A549 (cell line): Measurements from ENCODE around the gene CCR3. TPM values are rescaled to one million over a fixed set of nuclear protein-coding genes. Genes with fewer than 3 reads are reported as not detected.

Experiments
- ATAC-seq, 2 experiments: fragments of 200-7000 bp in 1 of 2; fragments of >200 bp in 1 of 2; cut with Nextera tagmentation in 1 of 2; cut with Tn5 transposase in 1 of 2; 3 replicates each; pipeline versions ENCODE4 v1.8.0 to v1.9.1; 2018 to 2020; ENCODE audit warnings: mild to moderate bottlenecking in 1 of 2, moderate library complexity in 1 of 2
- CTCF ChIA-PET: fragments of 300-600 bp; sonication (Branson Sonifier 250); formaldehyde crosslinking; extraction: SDS; loops from one replicate; lab custom pipeline; 2021; ENCODE audit warnings: antibody characterized with exemption, inconsistent platforms; lab: Yijun Ruan, JAX
- POLR2A ChIA-PET: fragments of 350-600 bp; formaldehyde crosslinking; extraction: SDS; loops from one replicate; lab custom pipeline; 2021; ENCODE audit warnings: antibody characterized with exemption, inconsistent platforms; lab: Yijun Ruan, JAX
- DNase-seq, 2 experiments: peaks; one replicate each; pipeline versions ENCODE4 v3.0.0 to v3.0.0-alpha.2; 2011 to 2016; ENCODE audit warnings: low read depth in 1 of 2, low spot score in 1 of 2
- FAIRE-seq: peaks from 2 replicates; lab custom pipeline; 2011; peaks lifted over from hg19 to GRCh38; lab: Jason Lieb, UNC
- H3K27ac ChIP-seq, 2 experiments: fragments of >200 bp; sonication (Bioruptor Twin); formaldehyde crosslinking; 3 replicates each; pipeline ENCODE4 v1.5.1; 2016 to 2017
- H3K4me1 ChIP-seq: fragments of >200 bp; sonication (Bioruptor Twin); formaldehyde crosslinking; 3 replicates; pipeline ENCODE4 v1.6.1; 2016
- H3K4me2 ChIP-seq: fragments of >200 bp; sonication (Bioruptor Twin); formaldehyde crosslinking; 3 replicates; pipeline ENCODE4 v1.6.1; 2016
- H3K4me3 ChIP-seq: fragments of >200 bp; sonication (Bioruptor Twin); formaldehyde crosslinking; 3 replicates; pipeline ENCODE4 v1.5.1; 2016
- H3K9me3 ChIP-seq: fragments of >200 bp; sonication (Bioruptor Twin); formaldehyde crosslinking; 3 replicates; pipeline ENCODE4 v1.6.1; 2016
- ATOH8 ChIP-seq: fragments of 250-450 bp; sonication (Bioruptor Pico); IDR thresholded peaks from 2 replicates; pipeline ENCODE4 v1.5.0; 2020; ENCODE audit warnings: low read depth, mild to moderate bottlenecking, moderate library complexity
- BHLHE40 ChIP-seq: IDR thresholded peaks from 2 replicates; pipeline ENCODE4 v1.6.1; 2012; ENCODE audit warnings: low read depth, low read length, inconsistent platforms
- CEBPB ChIP-seq, 2 experiments: fragments of >200 bp in 1 of 2; sonication (Bioruptor Twin) in 1 of 2; formaldehyde crosslinking in 1 of 2; IDR thresholded peaks; 2 replicates each; pipeline ENCODE4 v1.6.1; 2012 to 2016
- EHMT2 ChIP-seq: fragments of 200-600 bp; sonication (generic); IDR thresholded peaks from 2 replicates; pipeline ENCODE4 v1.6.1; 2016; ENCODE audit warnings: antibody characterized with exemption, low read depth, mild to moderate bottlenecking, moderate library complexity
- EP300 ChIP-seq, 2 experiments: fragments of >200 bp; sonication (Bioruptor Twin); formaldehyde crosslinking; IDR thresholded peaks; 2 replicates in 1 of 2; 3 replicates in 1 of 2; pipeline ENCODE4 v1.6.1; 2016 to 2017
- ESRRA ChIP-seq: fragments of 150-350 bp; IDR thresholded peaks from 2 replicates; pipeline ENCODE4 v1.6.1; 2014; ENCODE audit warnings: mild to moderate bottlenecking, low read length, borderline replicate concordance
- FOXS1 ChIP-seq: fragments of 250-450 bp; sonication (Bioruptor Pico); IDR thresholded peaks from 2 replicates; pipeline ENCODE4 v1.5.0; 2020; ENCODE audit warnings: mild to moderate bottlenecking, moderate library complexity
- GATA3 ChIP-seq: IDR thresholded peaks from 2 replicates; pipeline ENCODE4 v1.6.1; 2012; ENCODE audit warnings: borderline replicate concordance
- HOXA7 ChIP-seq: fragments of 250-450 bp; sonication (Bioruptor Pico); IDR thresholded peaks from 2 replicates; pipeline ENCODE4 v1.5.0; 2020; ENCODE audit warnings: mild to moderate bottlenecking, moderate library complexity
- HOXB5 ChIP-seq: fragments of 250-450 bp; sonication (Bioruptor Pico); IDR thresholded peaks from 2 replicates; pipeline ENCODE4 v1.5.0; 2020; ENCODE audit warnings: mild to moderate bottlenecking, moderate library complexity
- JUNB ChIP-seq: fragments of >200 bp; sonication (Bioruptor Twin); formaldehyde crosslinking; IDR thresholded peaks from 2 replicates; pipeline ENCODE4 v1.6.1; 2016
- MAZ ChIP-seq: fragments of 150-350 bp; IDR thresholded peaks from 2 replicates; pipeline ENCODE4 v1.6.1; 2014; ENCODE audit warnings: antibody characterized with exemption, low read depth, low read length, borderline replicate concordance
- NR3C1 ChIP-seq: fragments of >200 bp; sonication (Bioruptor Twin); formaldehyde crosslinking; IDR thresholded peaks from 3 replicates; pipeline ENCODE4 v1.6.1; 2017
- RARB ChIP-seq: fragments of 250-450 bp; sonication (Bioruptor Pico); IDR thresholded peaks from 2 replicates; pipeline ENCODE4 v1.8.0; 2021; ENCODE audit warnings: mild to moderate bottlenecking, moderate library complexity
- SMC3 ChIP-seq: fragments of >200 bp; sonication (Bioruptor Twin); formaldehyde crosslinking; IDR thresholded peaks from 3 replicates; pipeline ENCODE4 v1.6.1; 2018; ENCODE audit warnings: inconsistent platforms
- TFCP2L1 ChIP-seq: fragments of 250-450 bp; sonication (Bioruptor Pico); IDR thresholded peaks from 2 replicates; pipeline ENCODE4 v1.5.0; 2021; ENCODE audit warnings: mild to moderate bottlenecking
- USF2 ChIP-seq: fragments of 450-650 bp; IDR thresholded peaks from 2 replicates; pipeline ENCODE4 v1.6.1; 2014; ENCODE audit warnings: antibody characterized with exemption
- ZC3H11A ChIP-seq: fragments of 450-650 bp; IDR thresholded peaks from 2 replicates; pipeline ENCODE4 v1.6.1; 2014; ENCODE audit warnings: antibody characterized with exemption, mild to moderate bottlenecking
- ZNF302 ChIP-seq: fragments of 250-450 bp; sonication (Bioruptor Pico); IDR thresholded peaks from 2 replicates; pipeline ENCODE4 v1.9.0; 2021; ENCODE audit warnings: inconsistent platforms, mild to moderate bottlenecking, moderate library complexity
- ZSCAN20 ChIP-seq: fragments of 250-450 bp; sonication (Bioruptor Pico); IDR thresholded peaks from 2 replicates; pipeline ENCODE4 v1.8.0; 2022; ENCODE audit warnings: mild to moderate bottlenecking, moderate library complexity
- WGBS: methylation state at CpG from one replicate; pipeline ENCODE4 v1.1.6; 2017; ENCODE audit errors: missing lambda C conversion rate; 5-methylcytosine and 5-hydroxymethylcytosine counted together
- polyA plus RNA-seq, 4 experiments: library from polyadenylated mRNA; depleted of rRNA in 3 of 4; stranded (reverse); fragments of >200 nt; fragmentation: RNase III in 1 of 4; extraction: RNeasy Plus Mini Kit Qiagen cat#74134 plus additional on column Dnase treatment in 1 of 4; gene quantifications; 2 replicates in 3 of 4; 3 replicates in 1 of 4; pipeline ENCODE4 v1.2.3, GENCODE V29; 2011 to 2017
- TF ChIP-seq, protein P1 (sequence below): fragments of 200-600 bp; sonication (generic); IDR thresholded peaks from 2 replicates; pipeline ENCODE4 v1.6.1; 2016; ENCODE audit warnings: antibody characterized with exemption, mild to moderate bottlenecking, moderate library complexity
- TF ChIP-seq, protein P2 (sequence below): fragments of 150-350 bp; IDR thresholded peaks from 2 replicates; pipeline ENCODE4 v1.6.1; 2014; ENCODE audit warnings: low read depth, mild to moderate bottlenecking, low read length

The CCR3 gene
- polyA plus RNA-seq, 2 of the 4 experiments (the other 2 are of a cell fraction) = not detected

- no peak overlapping the region for H3K27ac ChIP-seq
- H3K9me3 ChIP-seq = no peaks in the 10 kb centered on the region; the same call in 2 of the 3 replicates
- H3K4me3 ChIP-seq = no peak overlapping the region
- H3K4me2 ChIP-seq = no peak overlapping the region
- no peak for FAIRE-seq
- no peak for ATAC-seq
- no peak for DNase-seq
- WGBS = 11% methylated on average over 5 of the region's 5 CpGs
- H3K4me1 ChIP-seq = no peaks in the 10 kb centered on the region
- TF ChIP-seq ZSCAN20 (CRISPR knock-in tag) (no peak), NR3C1 (no peak), JUNB (no peak), MAZ (no peak), ZC3H11A (no peak), ESRRA (no peak), HOXB5 (CRISPR knock-in tag) (no peak), TFCP2L1 (no peak), FOXS1 (no peak), EHMT2 (no peak), BHLHE40 (no peak), ZNF302 (CRISPR knock-in tag) (no peak), SMC3 (no peak), CEBPB (IDR thresholded peaks at IDR 0.05) (no peak), USF2 (no peak), ATOH8 (no peak), GATA3 (no peak), EP300 (IDR thresholded peaks at IDR 0.05) (no peak)
- TF ChIP-seq, protein P1, sequence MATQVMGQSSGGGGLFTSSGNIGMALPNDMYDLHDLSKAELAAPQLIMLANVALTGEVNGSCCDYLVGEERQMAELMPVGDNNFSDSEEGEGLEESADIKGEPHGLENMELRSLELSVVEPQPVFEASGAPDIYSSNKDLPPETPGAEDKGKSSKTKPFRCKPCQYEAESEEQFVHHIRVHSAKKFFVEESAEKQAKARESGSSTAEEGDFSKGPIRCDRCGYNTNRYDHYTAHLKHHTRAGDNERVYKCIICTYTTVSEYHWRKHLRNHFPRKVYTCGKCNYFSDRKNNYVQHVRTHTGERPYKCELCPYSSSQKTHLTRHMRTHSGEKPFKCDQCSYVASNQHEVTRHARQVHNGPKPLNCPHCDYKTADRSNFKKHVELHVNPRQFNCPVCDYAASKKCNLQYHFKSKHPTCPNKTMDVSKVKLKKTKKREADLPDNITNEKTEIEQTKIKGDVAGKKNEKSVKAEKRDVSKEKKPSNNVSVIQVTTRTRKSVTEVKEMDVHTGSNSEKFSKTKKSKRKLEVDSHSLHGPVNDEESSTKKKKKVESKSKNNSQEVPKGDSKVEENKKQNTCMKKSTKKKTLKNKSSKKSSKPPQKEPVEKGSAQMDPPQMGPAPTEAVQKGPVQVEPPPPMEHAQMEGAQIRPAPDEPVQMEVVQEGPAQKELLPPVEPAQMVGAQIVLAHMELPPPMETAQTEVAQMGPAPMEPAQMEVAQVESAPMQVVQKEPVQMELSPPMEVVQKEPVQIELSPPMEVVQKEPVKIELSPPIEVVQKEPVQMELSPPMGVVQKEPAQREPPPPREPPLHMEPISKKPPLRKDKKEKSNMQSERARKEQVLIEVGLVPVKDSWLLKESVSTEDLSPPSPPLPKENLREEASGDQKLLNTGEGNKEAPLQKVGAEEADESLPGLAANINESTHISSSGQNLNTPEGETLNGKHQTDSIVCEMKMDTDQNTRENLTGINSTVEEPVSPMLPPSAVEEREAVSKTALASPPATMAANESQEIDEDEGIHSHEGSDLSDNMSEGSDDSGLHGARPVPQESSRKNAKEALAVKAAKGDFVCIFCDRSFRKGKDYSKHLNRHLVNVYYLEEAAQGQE = no peak
- TF ChIP-seq, protein P2, sequence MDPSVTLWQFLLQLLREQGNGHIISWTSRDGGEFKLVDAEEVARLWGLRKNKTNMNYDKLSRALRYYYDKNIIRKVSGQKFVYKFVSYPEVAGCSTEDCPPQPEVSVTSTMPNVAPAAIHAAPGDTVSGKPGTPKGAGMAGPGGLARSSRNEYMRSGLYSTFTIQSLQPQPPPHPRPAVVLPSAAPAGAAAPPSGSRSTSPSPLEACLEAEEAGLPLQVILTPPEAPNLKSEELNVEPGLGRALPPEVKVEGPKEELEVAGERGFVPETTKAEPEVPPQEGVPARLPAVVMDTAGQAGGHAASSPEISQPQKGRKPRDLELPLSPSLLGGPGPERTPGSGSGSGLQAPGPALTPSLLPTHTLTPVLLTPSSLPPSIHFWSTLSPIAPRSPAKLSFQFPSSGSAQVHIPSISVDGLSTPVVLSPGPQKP = no peak
- ChIA-PET POLR2A (no interaction called here), CTCF (interaction anchor here (0.5 kb wide), 1 partner anchor 17 kb away, joined by 3 read pairs; no protein-coding TSS in a partner anchor)
These were observed 13.7 kb upstream of the CCR3 start for GRCh38 chr3:46228260-46229242.

- TF ChIP-seq HOXA7 (CRISPR knock-in tag) (no peak), RARB (CRISPR knock-in tag) (no peak)
- Histone ChIP-seq H3K4me2 (no peak overlapping the region), H3K27ac (no peak overlapping the region), H3K4me3 (no peak overlapping the region), H3K9me3 (no peaks in the 10 kb centered on the region; the same call in 2 of the 3 replicates), H3K4me1 (no peaks in the 10 kb centered on the region)
- ChIA-PET CTCF (no interaction called here), POLR2A (no interaction called here)
- ATAC-seq (no peak), FAIRE-seq (no peak), DNase-seq (no peak)
- 21% methylated on average over 5 of the region's 5 CpGs for WGBS
These were observed 10.9 kb upstream of the CCR3 start for GRCh38 chr3:46231323-46231722.
